Hematopoietic multipotent progenitor cell treated with erythropoietin and hydrocortisone succinate and interleukin-3 and kit ligand, for 17 days (in vitro differentiated cells): ENCODE measurements around the gene SGPL1.

ENCODE experiments used
- DNase-seq: peaks from one replicate; pipeline ENCODE4 v3.0.0-alpha.2; 2015; ENCODE audit warnings: low spot score

The SGPL1 gene

DNA sequence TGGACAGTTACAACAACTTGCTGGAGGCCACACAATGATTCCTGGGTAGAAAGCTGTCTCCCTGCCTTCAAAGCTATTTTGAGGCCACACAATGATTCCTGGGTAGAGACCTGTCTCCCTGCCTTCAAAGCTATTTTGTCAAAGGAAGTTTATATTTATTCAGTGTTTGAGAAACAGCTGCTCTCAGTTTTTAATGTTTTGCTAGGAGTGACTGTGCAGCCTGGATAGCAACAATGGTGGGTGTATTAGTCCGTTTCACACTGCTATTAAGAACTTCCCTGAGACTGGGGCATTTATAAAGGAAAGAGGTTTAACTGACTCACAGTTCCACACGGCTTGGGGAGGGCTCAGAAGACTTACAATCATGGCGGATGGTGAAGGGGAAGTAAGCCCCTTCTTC, 3.9 kb upstream of the SGPL1 start:
- DNase-seq = no peak

DNA sequence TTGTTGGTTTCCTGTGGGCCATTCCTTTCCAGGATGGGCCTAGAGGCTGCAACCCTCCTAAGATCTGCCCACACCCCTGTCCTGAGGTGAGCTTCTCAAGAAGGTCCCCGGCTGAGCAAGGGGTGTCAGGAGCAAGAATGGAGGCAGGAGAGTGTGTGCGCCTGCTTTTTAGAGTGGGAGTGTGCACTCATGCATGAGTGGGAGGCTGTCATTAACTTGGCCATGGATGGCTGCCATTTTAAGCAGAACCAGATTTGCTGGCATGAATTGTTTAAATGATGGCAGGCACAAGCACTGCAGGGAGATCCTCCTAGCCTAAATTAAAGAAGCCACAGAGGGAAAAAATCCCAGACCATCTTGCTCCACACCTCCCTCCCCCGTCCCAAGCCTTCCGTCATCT, 2.9 kb upstream of the SGPL1 start:
- DNase-seq = no peak

DNA sequence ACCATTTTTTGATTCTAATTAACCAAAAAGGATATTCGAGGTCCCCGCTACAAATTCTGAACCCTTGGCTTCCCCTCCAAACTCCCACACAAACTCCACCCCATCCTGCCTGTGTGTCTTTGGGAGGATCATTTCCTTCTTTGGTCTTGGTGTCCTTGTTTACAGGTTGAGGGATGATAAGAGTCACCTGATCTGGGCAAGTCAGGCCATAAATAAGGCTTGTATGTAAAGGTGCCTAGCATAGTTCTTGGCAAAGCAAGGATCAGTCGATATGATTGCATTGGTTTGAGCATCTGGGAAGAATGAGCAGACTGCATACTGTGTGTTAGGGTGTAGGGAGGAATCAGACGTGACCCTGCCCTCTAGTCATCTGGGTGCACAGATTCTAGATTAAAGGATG, 1.6 kb upstream of the SGPL1 start:
- DNase-seq = no peak

DNA sequence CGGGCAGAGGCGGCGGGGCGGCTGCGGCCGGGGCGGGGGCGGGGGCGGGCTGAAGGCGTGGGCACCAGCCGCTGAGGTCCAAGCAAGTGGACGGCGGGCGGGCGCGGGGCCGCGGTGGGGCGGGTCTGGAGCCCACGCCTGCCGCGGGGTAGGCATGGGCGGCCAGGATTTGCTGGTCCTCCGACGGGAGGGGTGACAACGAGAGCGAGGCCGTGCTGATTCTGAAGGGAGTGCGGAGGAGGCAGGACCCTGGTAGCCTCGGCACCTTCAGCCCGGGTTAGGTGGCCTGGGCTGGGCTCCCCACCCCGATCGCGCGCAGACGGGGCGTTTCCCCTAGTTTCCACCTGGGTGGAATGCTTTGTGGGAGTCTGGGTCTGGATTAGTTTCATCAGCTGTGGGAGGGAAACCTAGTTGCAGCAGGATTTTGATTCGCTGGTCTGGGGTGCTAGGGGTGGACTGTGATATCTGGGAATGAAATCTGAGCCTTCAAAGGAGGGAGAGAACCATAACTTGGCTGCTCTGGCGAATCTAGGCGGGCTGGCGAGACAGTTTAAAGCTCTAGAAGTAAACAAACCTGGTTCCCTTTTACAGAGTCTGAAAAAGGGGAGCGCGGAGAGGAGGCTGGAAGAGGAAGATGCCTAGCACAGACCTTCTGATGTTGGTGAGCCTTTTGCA, 609 bp downstream of the SGPL1 start:
- DNase-seq = no peak

DNA sequence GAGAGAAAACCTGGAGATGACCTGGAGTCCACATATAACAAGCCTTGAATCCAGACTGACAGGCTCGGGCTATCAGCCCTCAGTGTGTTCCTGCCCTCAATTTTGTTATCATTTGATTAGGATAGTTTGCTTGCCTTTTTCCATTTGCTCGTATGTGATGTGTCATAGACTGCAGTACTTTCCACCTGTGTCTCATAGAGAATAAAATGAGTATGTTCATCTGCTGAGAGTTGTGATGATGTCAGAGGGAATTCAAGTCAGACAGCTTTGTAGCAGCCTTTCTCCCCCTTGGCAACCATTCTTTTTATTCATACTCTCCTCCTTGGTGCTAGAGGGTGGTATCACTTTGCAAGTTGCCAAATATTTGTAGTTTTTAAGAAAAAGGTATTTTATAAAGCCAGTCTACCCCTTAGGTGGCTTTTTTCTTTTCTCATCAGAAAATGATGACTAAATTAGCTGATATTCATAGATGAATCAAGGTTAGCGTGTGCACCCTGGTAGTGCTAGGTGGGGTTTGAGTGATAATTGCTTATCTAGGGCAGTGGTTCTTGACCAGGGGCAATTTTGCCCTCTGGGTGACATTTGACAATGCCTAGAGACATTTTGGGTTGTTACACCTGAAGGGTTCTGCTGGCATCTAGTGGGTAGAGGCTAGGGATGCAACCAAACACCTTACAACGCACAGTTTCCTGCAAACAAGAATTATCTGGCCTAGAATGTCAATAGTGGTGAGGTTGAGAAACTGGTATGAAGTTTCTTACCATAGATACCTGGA, 5.4 kb downstream of the SGPL1 start:
- no peak for DNase-seq

DNA sequence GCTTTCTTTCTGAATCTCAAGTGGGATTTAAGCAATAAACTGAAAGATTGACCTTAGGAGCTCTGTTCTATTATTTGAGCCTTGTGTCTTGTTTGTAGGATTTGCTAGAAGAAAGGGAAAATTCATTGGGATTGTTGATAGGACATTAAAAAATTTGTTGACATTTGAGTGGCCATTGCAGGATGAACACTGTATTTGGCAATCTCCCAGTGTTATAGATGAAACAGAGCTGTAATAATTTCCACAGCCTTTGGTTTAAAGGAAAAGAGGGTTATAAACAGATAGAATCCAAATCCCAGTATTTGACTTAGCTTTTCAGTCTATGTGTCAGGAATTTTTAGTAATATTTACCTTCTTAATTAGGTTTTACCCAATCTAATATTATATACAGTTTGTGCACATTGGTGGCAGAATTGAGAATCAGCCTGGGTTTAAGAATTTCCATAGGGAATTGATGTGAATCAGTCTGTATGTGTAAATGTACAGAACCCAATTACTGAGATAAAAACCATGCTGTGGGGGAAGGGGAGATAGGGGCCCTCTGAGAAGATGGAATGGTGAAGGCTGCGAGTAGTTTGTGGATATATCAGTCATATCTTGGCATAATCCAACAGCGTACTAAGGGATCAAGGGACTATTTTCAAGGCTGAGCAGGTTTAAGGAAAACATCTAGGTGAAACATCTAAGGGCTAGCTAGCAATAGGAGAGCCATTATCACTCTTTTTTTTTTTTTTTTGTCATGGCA, 6.5 kb downstream of the SGPL1 start:
- no peak for DNase-seq

DNA sequence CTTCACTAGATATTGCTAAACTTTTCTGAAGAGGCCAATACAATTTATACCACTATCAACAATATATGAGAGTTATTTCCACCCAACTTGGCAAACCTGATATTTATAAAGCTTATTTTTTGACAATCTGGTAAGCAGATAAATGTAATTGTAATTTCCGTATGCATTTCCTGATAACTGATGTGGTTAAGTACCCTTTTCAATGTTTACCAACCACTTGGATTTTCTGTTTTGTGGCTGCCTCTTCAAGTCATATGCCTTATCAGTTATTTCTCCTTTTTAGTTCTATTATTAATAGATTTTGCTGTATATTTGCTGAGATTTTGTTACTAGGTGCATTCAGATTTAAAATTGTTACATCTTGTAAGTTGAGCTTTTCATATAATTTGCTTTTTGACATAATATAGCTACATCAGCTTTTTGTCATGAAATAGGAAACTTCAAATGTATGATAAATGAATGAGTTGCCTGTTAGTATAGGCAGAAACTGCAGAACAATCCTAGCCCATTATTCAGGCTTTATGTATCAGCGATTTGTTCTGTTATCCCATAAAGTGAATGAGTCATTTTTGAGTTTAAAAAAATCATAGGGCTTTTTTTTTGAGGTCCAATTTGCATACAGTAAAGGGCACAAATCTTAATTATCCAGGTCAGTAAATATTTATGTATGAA, 11.5 kb downstream of the SGPL1 start:
- no peak for DNase-seq

DNA sequence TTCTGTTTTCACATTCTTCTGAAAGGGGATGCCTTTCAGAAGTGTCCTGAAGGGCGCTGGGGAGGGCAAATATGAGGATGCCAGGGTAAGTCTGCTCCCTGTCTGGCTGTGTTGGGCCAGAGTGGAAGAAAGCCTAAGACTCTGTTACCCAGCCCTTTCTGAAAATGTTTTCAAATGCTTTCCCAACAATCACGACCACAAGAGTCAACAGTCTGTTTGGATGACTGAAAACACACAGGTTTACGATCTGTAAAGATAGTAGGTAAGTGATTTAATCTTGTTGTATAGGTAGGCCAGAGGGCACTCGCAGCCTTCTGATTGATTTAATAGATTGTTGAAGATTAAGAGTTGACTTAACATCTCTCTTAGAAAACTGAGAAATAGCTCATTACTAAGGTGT, 13.2 kb downstream of the SGPL1 start:
- no peak for DNase-seq

DNA sequence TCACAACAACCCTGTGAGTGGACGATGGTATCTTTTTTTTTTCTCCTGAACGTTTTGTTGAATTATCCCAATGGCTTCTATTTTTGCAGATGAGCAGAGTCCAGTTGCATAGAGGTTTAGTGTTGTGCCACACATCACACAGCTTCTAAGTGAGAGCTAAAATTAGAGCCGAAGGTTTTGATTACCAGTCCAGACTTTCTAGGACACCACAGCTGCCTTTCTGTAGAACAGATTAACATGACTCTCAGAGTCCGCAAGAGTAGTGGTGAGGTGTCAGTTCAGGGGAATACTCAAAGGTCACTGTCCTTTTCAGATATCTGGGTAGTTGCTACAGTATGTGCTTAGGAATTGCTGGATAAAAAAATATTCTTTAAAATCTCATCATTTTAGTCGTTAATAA, 13.8 kb downstream of the SGPL1 start:
- DNase-seq = no peak

DNA sequence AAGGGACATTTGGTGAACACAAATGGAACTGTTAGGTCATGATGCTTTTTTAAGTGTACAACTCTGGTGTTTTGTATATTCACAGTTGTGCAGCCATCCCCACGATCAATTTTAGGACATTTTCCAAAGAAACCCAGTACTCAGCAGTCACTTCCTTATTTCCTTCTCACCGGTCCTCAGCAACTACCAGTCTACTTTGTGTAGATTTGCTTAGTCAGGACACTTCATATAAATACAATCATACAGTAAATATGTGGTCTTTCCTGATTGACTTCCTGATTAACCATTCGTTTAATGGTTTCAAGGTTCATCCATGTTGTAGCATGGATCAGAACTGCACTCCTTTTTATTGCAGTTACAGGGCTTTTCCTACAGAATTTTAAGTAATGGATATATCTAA, 14.4 kb downstream of the SGPL1 start:
- no peak for DNase-seq

DNA sequence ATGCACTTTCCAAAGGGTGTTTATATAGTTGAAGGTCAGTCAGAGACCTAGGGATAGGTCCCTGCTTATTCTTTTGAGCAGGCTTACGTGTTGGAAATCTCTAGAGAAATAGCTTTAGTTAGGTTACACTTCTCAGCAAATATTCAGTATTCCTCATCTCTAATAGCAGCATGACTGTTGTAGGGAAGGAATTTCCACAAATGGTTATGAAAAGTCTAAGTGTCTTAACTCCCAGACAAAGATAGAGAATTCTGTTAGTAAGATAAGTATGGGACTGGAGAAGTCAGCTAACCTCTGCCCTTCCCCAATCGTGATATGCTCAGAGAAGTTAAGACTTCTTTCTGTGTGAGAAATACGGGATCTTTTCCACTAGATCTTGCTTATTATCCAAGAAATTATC, 16.5 kb downstream of the SGPL1 start:
- no peak for DNase-seq

DNA sequence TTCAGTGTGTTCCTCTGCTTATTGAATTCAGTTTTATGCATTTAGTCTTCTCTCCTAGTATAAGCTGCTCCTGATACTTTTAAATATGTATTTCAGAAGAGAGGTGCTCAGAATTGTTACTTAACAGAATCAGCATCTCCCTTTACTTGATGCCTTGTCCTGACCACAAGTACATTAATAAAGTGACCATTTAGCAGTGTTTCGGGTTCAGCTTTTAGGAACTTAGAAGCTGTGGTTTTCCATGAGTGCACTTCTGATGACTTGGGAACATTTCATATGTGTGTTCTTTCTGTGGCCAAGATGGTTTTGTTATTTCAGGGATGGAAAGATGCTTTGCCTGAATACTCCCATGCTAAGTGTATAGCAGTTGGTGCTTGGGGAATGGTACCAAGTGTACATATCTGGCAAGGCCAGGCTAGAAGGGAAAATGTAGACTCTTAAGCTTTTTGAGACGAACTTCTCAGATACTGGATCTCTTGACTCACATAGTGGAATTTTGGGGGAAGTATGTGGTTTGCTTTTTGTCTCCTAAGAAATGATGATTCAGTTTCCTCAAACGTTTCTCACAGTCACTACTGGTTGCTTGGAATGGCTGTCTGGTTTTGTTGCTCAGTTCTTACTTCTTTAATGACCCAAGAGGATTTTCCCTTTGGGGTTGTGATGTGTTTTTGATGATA, 17.2 kb downstream of the SGPL1 start:
- no peak for DNase-seq

DNA sequence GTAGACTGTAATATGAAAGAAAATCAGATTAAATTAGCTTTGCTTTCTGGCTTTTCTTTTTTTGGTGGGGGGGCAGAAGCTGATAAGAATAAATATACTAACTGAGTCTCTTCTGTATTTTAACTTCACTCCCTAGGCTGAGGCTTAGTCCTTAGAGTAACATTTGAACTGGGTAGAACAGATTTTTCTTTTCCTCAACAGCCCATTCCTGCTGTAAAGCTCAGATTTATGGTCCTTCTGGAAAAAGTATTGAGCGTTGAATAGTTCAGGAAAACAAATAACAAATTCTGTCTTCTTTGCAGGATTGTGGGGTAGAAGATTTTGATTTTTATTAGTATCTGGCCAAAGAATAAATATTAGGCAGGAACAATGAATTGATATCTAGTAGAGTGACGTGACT, 17.9 kb downstream of the SGPL1 start:
- DNase-seq = no peak

DNA sequence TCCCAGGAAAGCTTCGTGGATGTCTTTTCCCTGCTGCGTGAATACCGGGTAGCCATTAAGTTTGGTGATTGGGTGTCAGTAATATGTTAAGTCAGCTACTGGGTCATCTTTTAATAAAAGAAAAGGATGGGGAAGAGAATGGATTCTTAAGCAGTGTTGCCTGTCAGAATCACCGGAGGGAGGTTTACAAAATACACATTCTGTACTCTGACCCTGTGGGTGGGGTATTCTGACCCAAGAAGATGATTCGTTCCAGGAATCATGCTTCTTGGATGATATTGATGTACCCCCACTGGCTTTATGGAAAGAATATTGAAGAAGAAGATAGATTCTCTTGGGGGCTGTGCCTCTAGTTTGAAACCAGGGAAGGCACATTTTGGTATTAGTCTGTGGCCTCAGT, 18.3 kb downstream of the SGPL1 start:
- DNase-seq = no peak

DNA sequence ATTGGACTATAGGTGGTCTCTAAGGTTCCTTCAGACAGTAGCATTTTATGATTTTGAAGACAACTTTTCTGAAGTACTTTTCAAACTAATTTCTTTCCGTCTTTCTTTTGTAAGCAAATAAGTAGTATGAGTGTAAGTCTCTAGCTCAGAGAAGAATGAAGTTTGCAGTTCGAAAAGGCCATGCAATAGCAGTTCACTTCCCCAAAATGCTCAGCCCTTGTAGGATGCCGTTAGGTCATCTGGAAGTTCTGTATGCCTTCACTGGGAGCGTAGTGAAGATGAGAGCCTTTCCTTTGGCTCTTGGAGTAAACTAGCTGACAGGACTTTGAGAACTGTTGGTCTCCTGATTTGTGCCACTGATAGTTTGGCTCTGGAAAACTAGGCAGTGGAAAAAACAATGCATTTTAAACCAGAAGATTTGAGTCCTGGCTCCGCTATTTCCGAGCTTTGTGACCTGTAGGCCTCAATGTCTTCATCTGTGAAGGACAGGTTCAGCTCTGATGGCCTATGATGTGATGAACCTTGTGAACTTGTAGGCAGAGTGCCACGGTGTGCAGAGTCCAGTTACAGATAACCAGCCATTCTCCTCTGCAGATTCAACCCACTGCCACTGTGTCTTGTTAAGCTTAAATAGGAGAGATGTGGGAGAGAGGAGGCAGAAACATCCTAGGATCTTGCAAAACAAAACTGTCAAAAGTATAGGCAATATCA, 18.8 kb downstream of the SGPL1 start:
- no peak for DNase-seq

DNA sequence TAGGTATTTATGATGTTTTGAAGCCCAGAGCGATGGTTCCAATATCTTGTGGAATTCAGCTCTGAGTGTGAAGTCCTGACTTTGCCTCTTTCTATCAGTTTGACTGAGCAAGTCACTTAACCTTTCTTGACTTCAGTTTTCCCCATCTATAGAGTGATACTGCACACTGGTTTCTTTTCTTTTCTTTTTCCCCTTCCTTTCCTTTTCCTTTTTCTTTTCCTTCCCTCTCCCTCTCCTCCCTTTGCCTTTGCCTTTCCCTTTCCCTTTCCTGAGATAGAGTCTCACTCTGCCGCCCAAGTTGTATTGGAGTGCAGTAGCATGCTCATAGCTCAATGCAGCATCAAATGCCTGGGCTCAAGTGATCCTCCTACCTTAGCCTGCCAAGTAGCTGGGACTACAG, 20.6 kb downstream of the SGPL1 start:
- DNase-seq = no peak

DNA sequence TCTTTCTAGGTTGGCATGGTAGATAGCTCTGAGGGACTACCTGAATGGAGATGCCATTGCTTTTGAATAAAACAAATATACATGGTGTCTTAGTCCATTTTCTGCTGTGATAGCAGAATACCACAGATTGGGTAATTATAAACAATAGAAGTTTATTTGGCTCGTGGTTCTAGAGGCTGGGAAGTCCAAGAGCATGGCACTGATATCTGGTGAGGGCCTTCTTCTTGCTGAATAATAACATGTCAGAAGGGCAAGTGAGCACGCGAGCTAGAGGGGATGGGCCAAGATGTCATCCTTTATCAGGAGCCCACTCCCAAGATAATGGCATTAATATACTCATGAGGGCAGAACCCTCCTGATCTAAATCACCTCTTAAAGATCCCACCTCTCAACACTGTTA, 21.9 kb downstream of the SGPL1 start:
- DNase-seq = no peak

DNA sequence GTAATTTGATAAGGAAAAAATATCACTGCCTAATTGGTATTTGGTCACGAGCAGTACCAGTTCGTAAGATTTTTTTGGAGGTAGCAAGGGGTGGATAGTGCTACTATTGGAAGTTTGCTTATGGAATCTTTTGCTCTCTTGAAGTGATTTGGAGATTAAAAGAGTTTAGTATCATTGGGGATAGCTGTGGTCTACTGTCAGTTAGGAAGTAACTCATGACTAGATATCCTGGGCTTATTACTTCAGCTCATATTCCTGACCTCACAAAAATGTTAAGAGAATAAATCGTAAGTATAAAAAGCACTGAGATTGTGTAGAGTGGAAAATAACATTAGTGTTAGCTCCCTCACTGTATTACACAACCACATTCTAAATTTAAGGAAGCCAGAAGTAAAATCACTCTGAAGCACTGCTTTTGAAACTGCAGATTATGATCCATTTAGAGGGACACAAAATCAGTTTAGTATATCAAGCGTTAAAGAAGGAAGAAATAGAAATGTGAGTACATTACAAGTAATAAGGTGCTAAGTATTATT, 22.6 kb downstream of the SGPL1 start:
- DNase-seq = no peak

DNA sequence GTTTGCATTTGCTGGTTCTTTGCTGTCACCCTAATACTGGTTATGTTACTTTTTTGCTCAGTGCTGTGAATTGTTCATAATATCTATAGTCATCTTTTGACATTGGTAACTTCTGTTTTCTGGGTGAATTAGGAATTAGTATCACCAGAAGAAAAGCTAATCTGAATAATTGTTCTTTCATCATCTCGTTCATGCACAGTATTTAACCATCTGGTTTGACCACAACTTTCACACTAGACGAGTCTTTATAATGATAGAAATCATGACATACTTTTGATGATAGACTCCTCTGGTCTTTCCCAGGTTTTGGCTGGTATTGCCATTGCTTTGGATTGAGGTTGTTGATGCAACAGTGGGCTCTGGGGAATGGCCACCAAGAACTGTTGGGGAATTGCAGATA, 25.1 kb downstream of the SGPL1 start:
- DNase-seq = no peak

DNA sequence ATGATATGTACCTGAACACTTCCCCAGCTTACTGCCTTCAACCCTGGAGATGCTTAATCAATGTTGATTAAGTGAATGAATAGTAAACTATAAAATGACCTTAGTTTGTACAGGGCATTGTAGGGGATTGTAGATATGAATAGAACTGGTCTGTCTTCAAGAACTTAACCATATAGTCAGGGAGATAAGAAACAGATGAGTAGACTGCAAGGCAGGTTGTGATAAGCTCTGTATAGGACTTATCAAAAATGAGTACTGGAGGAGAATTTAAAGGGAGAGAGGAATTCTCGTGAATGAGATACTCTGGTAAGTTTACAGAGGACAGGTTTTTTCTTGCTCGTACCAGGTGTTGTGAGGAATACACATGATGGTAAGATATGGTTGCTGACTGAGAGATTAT, 27.6 kb downstream of the SGPL1 start:
- DNase-seq = no peak

DNA sequence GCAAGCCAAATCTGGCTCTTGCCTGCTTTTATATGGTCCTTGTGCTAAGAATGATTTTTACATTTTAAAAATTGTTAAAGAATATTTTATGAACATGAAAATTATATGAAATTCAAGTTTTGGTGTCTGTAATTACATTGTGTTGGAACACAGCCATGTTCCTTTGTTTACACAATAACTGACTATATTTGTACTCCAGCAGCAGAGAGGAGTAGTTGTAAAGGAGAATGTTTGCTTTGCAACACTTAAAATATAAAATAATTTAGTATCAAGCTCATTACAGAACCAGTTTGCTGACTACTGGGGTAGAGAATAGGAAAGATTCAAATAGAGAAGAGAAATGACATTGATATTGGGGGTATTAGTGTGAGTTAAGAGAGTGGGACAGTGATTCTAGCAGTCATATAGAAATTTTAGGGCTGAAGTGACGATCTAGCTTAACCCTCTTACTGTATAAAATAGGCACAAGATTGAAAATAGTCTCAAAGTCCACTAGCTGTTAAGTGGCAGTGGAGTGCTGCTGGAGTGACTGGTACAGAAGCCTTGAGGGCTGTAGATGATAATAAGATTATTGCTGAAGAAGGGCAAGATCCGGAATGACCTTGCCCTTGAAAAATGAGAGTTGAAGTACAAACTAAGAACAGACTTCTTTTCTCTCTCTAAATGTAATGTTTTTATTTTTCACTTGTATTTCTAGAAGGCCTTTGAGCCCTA, 28.2 kb downstream of the SGPL1 start:
- DNase-seq = no peak
